GM18505 (cell line): Measurements from ENCODE around the gene GRIN1.

Experiments
- ATAC-seq: cut with Tn5 transposase; IDR thresholded peaks from one replicate; pipeline ENCODE4 v1.9.1; 2021; ENCODE audit not compliant: unreplicated experiment
- POLR2A ChIP-seq: IDR thresholded peaks from 4 replicates; pipeline ENCODE4 v1.6.1; 2011; ENCODE audit warnings: borderline replicate concordance; ENCODE audit not compliant: insufficient read depth, insufficient read length; ENCODE audit errors: extremely low read depth

The GRIN1 gene

GRCh38 chr9:137185921-137186320 is 47.0 kb downstream of the GRIN1 start:
- no peak for ATAC-seq
- no peak for TF ChIP-seq POLR2A

DNA sequence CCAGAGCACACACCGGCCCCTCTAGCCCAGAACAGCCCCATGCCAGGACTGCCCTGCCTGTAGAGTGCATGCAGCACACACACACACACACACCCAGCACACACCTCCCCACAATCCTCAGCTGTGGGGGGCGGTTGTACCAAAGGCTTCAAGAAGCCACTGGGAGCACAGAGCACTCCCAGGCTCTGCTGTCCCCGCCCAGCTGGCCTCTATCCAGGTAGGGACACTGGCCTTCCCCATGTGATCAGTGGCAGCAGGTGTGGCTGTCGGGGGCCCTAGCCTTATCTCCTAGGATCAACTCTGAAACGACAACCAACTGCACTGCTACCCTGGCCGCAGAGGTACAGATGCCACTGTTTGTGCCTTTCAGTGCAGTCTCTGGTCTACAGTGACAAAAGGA is 47.4 kb downstream of the GRIN1 start:
- ATAC-seq: no peak

DNA sequence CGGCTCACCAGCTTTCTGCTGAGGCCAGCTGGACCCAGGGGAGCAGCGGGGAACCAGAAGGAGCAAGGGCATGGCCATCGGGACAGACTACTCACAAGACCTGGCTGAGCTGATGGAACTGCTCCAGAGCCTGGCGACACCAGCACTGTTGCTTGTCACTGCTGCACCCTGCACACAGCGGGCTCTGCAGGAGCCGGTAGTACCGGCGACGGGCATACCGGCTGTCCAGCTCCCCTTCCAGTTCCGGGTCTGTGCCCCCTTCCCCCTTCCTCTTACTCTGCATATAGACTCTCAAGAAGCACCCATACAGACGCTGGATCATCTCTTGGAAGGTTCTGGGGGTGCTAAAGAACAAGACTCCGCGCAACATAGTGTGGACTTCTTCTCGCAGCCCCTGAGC is 48.4 kb downstream of the GRIN1 start:
- TF ChIP-seq POLR2A: no peak
- no peak for ATAC-seq

More for the DNA sequence above, 47.4 kb downstream of the GRIN1 start:
- no peak for TF ChIP-seq POLR2A

- ATAC-seq: peak; percentile 3
- no peak for TF ChIP-seq POLR2A
Measured at GRCh38 chr9:137188086-137188489, 49.1 kb downstream of the GRIN1 start.

GRCh38 chr9:137188490-137189296 is 49.7 kb downstream of the GRIN1 start, which contains the start of the genes ANAPC2 and SSNA1:
Gene ANAPC2 (minus strand): TSS chr9:137188560. CDS start chr9:137188532, 28 bp downstream.
Gene SSNA1 (plus strand): TSS chr9:137188676. CDS start chr9:137188727, 51 bp downstream.
- TF ChIP-seq POLR2A: peak; percentile 88
- ATAC-seq: peak; percentile 79

- no peak for TF ChIP-seq POLR2A
- ATAC-seq: no peak
Measured at GRCh38 chr9:137189297-137190295, 50.6 kb downstream of the GRIN1 start.

DNA sequence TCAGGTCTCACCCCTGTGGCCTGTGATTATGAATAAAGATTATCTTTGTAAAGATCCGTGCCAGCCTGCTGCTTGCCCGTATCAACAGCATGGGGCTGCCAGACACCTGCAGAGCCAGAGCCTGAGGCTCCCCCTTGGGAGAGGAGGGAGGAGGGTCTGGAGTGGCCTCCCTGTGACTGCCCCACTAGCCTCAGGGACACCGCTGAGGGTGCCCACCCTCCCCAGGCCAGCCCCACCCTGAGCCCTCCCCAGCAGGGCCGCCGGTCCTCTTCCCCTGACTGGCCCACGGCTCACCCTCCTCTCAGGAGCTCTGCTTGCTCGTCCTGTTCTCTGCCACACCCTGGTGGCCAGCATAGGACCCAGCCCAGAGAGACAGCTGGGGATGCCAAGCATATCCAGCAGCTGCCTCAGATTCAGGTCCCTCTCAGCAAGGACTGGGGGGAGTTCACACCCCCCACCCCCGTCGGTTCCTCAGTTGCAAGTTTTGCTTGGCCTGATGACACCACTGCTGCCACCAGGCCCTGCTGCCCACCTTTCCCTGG is 51.4 kb downstream of the GRIN1 start:
- ATAC-seq: no peak
- no peak for TF ChIP-seq POLR2A

DNA sequence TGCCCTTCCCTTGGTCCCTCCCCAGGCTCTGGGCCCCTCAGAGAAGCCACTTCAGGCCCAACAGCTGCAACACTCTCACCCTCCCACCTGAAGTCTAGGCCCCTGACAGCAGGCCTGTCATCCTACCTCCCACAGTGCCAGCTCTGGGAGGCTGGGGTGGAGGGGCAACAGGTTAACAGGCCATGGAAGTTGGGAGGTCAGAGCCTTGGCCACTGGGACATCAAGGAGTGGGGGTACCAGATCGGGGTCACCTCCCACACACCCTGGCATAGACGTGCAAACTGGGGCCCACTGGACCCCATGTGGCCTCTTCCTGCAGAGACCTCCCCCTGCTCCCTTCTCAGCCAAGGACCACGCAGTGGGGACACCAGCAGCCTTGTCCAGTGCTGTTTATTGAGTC is 52.3 kb downstream of the GRIN1 start:
- no peak for TF ChIP-seq POLR2A
- ATAC-seq: no peak

DNA sequence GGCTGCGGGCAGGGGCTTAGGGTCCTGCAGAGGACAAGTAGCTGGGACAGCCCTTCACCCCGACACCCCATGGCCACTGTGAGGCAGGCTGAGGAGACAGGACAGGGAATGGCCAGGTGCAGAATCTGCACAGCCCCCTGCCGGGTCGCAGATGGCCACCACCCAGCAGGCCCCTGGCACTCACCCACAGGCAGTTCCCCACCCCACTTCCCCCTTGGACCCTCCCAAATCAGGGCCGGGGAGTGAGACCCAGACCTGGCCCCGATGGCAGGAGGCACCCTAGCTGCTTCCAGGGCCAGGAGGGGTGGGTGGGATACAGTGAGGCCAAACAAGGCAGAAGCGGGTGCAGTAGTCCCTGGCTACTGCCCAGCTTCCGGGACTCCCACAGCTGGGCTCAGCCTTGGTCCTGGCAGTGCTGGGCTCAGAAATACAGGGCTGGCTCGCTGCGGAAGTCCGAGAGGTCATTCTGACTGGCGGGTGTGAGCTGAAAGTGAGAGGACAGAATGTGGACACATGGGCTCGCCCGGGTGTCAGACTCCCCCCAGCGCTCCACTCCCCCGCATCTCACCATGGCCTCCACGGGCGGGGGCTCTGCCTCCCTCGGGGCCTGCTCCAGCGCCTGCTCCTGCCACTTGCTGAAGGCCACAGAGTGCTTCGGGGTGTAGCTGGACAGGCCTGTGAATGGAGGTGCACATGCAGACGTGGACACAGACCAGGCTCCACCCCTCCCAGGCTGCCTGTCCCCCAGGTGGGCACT is 52.9 kb downstream of the GRIN1 start:
- no peak for ATAC-seq
- no peak for TF ChIP-seq POLR2A

GRCh38 chr9:137192448-137192780 is 53.5 kb downstream of the GRIN1 start:
- no peak for TF ChIP-seq POLR2A
- ATAC-seq: no peak

- TF ChIP-seq POLR2A: no peak
- no peak for ATAC-seq
Measured at GRCh38 chr9:137192859-137193258, 53.9 kb downstream of the GRIN1 start.

GRCh38 chr9:137193771-137194170 is 54.8 kb downstream of the GRIN1 start:
- TF ChIP-seq POLR2A: no peak
- no peak for ATAC-seq

DNA sequence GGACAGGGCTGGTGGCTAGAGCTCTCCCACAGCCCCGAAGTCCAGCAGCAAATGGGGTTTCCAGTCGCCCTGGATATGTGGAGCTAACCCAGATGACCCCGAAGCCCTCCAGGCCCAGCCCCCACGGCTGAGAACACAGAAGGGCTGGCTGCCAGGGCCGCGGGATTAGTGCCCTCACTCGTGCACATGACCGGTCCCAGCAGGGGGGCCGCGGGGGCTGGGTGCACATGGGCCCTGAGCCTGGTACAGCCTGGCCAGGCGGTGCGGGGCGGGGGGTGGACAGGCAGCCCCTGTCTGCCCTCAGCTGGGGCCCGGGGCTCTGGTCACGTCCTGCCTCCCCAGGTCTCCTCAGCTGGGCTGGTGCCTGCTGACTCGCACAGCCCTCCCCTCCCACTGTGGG is 55.4 kb downstream of the GRIN1 start:
- TF ChIP-seq POLR2A: no peak
- no peak for ATAC-seq

DNA sequence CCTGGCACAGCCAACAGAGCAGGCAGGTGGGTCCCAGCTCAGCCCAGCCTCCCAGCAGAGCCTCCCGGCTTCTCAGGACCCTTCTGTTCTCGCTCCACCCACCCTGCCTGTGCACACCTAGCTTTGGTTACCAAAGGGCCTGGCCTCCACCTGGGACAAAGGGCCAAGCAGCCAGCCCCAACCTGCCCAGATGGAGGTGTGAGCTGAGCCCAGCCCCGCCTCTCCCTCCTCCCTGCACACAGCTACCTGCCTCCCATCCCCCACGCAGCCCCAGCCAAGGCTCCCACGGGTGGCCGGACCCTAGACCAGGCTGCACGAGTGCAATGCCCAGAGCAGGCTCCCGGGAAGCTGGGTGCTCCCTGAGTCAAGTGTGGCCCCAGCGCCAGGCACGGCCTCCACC is 56.0 kb downstream of the GRIN1 start:
- no peak for TF ChIP-seq POLR2A
- no peak for ATAC-seq
